HEK293T (cell line): ENCODE results near the gene NUBPL.
A peak's percentile ranks its signal among the peaks of the same experiment; 100 is the strongest.

Experiments
- CTCF ChIA-PET: fragments of 350-600 bp; formaldehyde crosslinking; extraction: SDS; loops from one replicate; lab custom pipeline; 2021; ENCODE audit warnings: antibody characterized with exemption, inconsistent platforms; lab: Yijun Ruan, JAX
- POLR2A ChIA-PET: fragments of 350-600 bp; formaldehyde crosslinking; extraction: SDS; loops from one replicate; lab custom pipeline; 2020; ENCODE audit warnings: antibody characterized with exemption, inconsistent platforms; lab: Yijun Ruan, JAX
- DNase-seq: peaks from one replicate; pipeline ENCODE4 v3.0.0; 2012; ENCODE audit warnings: mixed read lengths; ENCODE audit errors: extremely low spot score
- ARNT ChIP-seq: fragments of 450-650 bp; IDR thresholded peaks from 2 replicates; pipeline ENCODE4 v1.6.1; 2017; ENCODE audit warnings: mild to moderate bottlenecking
- BHLHE40 ChIP-seq: fragments of 450-650 bp; IDR thresholded peaks from 2 replicates; pipeline ENCODE4 v1.6.1; 2016; ENCODE audit warnings: mild to moderate bottlenecking, moderate library complexity, borderline replicate concordance
- CTBP1 ChIP-seq: fragments of 450-650 bp; IDR thresholded peaks from 2 replicates; pipeline ENCODE4 v1.6.1; 2016; ENCODE audit warnings: borderline replicate concordance
- ELF4 ChIP-seq: fragments of 450-650 bp; IDR thresholded peaks from 2 replicates; pipeline ENCODE4 v1.6.1; 2017; ENCODE audit warnings: antibody characterized with exemption
- FOXA1 ChIP-seq: fragments of 450-650 bp; IDR thresholded peaks from 2 replicates; pipeline ENCODE4 v1.6.1; 2016; ENCODE audit warnings: mild to moderate bottlenecking
- FOXK2 ChIP-seq: fragments of 450-650 bp; IDR thresholded peaks from 2 replicates; pipeline ENCODE4 v1.6.1; 2016; ENCODE audit warnings: mild to moderate bottlenecking
- FOXM1 ChIP-seq: fragments of 450-650 bp; IDR thresholded peaks from 2 replicates; pipeline ENCODE4 v1.6.1; 2017; ENCODE audit warnings: mild to moderate bottlenecking, borderline replicate concordance
- HDGF ChIP-seq: fragments of 450-650 bp; IDR thresholded peaks from 2 replicates; pipeline ENCODE4 v1.6.1; 2017; ENCODE audit warnings: antibody characterized with exemption, borderline replicate concordance
- L3MBTL2 ChIP-seq: fragments of 450-650 bp; conservative IDR thresholded peaks from 2 replicates; pipeline ENCODE4 v1.6.1; 2016; ENCODE audit warnings: mild to moderate bottlenecking
- LEF1 ChIP-seq: fragments of 450-650 bp; IDR thresholded peaks from 2 replicates; pipeline ENCODE4 v1.6.1; 2017; ENCODE audit warnings: mild to moderate bottlenecking, borderline replicate concordance
- NFRKB ChIP-seq: fragments of 450-650 bp; IDR thresholded peaks from 2 replicates; pipeline ENCODE4 v1.6.1; 2016; ENCODE audit warnings: mild to moderate bottlenecking, moderate library complexity
- SP1 ChIP-seq: fragments of 450-650 bp; IDR thresholded peaks from 2 replicates; pipeline ENCODE4 v1.6.1; 2017
- SUZ12 ChIP-seq: fragments of 450-650 bp; IDR thresholded peaks from 2 replicates; pipeline ENCODE4 v1.6.1; 2016; ENCODE audit warnings: mild to moderate bottlenecking
- TARDBP ChIP-seq: fragments of 450-650 bp; IDR thresholded peaks from 2 replicates; pipeline ENCODE4 v1.6.1; 2016
- ZNF384 ChIP-seq: fragments of 450-650 bp; IDR thresholded peaks from 2 replicates; pipeline ENCODE4 v1.6.1; 2016
- TF ChIP-seq, protein P1 (sequence below): fragments of 450-650 bp; IDR thresholded peaks from 2 replicates; pipeline ENCODE4 v1.6.1; 2016

NUBPL gene

DNA sequence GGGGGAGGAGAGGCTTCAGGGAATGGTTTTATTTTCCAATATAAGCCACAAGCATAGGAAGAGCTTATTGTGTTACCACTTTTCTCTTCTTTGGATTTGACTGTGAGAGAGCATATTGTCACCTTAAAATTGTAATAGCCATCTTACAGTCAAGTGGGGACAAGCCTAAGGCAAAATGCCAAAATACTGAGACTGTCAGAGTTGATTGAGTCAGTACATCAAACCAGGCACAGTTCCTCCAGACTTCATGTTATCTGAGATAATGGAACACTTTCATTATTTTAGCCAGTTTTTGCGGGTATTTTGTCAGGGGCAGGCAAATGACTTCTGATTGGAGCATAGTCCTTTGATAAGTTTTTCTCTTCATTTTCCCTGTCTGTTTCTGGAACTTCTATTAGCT is 19.5 kb upstream of the NUBPL start:
- POLR2A ChIA-PET, result no interaction called here
- CTCF ChIA-PET, result interaction anchor here (0.5 kb wide), 1 partner anchor 32 kb away, joined by 4 read pairs; no protein-coding TSS in a partner anchor
- DNase-seq, result no peak
- TF ChIP-seq FOXA1 (no peak), SUZ12 (no peak), LEF1 (no peak), ARNT (no peak), FOXM1 (no peak), NFRKB (no peak), BHLHE40 (no peak), ZNF384 (no peak), SP1 (no peak)

DNA sequence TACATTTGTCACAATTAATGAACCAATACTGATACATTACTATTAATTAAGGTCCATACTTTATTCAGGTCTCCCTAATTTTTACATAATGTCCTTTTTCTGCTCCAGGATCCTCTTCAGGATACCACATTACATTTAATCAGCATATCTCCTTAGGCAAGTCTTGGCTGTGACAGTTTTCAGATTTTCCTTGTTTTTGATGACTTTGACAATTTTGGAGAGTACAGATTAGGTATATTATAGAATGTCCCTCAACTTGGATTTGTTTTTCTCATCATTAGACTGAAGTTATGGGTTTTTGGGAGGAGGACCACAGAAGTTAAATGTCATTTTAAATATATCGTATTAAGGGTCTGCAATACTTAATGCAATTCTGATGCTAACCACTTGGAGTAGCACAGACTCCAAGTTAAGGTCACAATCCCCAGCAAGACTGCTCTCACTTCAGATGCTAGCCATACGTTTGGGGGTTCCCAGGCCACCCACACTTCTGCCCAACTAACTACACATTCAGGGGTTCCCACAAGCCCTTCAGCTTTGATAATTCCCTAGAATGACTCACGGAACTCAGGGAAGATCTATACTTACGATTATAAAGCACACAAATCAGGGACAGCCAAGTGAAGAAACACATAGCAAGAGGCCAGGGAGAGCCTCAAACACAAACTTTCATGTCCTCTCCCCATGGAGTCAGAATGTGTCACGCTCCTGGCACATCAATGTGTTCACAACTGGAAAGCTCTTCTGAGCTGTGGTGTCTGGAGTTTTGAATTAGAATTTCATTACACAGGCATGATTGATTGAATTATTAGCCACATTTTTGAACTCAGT is 17.0 kb upstream of the NUBPL start:
- peak; percentile 22 for DNase-seq
- CTCF ChIA-PET, result no interaction called here
- POLR2A ChIA-PET, result no interaction called here
- no peak for TF ChIP-seq FOXA1

DNA sequence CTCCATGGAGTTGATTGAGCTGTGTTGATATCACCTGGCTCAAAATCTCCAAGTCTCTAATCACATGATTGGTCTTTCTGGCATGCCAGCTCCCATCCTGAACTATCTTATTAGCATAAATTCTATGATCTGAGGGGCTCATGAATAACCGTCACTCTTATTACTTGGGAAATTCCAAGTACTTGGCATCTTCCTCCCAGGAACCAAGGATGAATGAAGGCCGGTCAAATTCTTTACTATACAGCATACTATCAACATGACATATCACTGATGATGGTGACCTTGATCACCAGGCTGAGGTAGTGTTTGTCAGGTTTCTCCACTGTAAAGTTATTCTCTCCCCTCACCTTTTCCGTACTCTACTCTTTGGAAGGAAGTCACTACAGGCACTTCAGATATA is 16.4 kb upstream of the NUBPL start:
- POLR2A ChIA-PET, result no interaction called here
- CTCF ChIA-PET, result no interaction called here

DNA sequence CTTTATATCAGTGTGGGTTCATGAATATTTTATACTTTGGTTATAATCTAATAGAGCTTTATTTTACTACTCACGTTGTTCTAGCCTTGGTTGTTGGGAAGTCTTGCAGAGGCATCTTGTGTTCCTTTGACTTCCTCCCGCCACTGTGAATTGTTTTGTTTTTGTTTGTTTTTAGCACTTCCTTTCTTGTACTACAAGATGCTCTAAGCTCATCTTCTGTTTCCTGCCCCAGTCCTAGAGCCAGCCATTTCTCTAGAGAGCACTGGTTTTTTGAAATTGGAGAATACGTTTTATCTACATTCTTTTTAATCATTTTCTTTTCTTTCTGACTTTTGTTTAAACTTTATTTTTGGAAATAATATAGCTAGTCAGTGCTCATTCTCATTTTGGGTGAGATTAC is 15.9 kb upstream of the NUBPL start:
- TF ChIP-seq NFRKB (no peak), SP1 (no peak), CTBP1 (no peak), SUZ12 (no peak), LEF1 (no peak), HDGF (no peak), L3MBTL2 (no peak), FOXK2 (no peak), ZNF384 (no peak)
- TF ChIP-seq, protein P1, sequence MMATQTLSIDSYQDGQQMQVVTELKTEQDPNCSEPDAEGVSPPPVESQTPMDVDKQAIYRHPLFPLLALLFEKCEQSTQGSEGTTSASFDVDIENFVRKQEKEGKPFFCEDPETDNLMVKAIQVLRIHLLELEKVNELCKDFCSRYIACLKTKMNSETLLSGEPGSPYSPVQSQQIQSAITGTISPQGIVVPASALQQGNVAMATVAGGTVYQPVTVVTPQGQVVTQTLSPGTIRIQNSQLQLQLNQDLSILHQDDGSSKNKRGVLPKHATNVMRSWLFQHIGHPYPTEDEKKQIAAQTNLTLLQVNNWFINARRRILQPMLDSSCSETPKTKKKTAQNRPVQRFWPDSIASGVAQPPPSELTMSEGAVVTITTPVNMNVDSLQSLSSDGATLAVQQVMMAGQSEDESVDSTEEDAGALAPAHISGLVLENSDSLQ, result no peak
- no peak for DNase-seq
- CTCF ChIA-PET, result no interaction called here
- POLR2A ChIA-PET, result no interaction called here

More for the DNA sequence above, 16.4 kb upstream of the NUBPL start:
- DNase-seq, result no peak
- TF ChIP-seq LEF1, result no peak

DNA sequence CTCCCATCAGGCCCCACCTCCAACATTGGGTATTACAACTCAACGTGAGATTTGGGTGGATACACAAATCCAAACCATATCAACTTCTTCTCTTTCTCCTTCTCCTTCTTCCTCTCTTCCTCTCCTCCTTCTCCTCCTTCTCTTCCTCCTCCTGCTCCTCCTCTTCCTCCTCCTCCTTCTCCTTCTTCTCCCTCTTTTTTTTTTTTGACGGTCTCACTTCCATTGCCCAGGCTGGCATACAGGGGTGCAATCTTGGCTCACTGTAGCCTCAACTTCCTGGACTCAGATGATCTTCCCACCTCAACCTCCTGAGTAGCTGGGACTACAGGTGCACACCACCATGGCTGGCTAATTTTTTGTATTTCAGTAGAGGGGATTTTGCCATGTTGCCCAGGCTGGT is 11.4 kb upstream of the NUBPL start:
- no peak for DNase-seq
- no peak for TF ChIP-seq FOXA1
- TF ChIP-seq NFRKB, result no peak
- TF ChIP-seq HDGF, result no peak
- TF ChIP-seq LEF1, result no peak
- TF ChIP-seq L3MBTL2, result no peak
- no peak for TF ChIP-seq TARDBP
- TF ChIP-seq FOXK2, result no peak
- TF ChIP-seq ARNT, result no peak
- TF ChIP-seq ZNF384, result no peak
- TF ChIP-seq SUZ12, result no peak
- ChIA-PET CTCF (no interaction called here), POLR2A (no interaction called here)

DNA sequence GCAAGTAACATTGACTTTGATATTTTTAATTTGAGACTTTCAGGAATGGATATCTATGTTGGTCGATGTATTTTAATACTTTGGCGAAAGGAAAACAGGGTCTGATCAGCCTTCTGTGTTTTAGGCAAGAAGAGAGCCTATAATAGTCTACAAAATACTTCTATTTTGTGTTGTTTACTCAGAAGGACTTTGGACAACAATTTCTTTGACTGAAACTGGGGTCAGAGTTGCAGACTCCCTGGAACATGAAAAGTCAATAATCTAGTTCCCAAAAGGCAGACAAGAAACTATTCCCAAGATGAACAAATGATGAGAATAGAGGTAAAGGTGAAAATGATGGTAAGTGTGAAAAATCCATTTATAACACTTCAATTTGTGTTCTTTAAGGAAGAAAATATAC is 10.6 kb upstream of the NUBPL start:
- TF ChIP-seq ZNF384, result no peak
- TF ChIP-seq L3MBTL2, result no peak
- TF ChIP-seq TARDBP, result no peak
- TF ChIP-seq, protein P1, result no peak
- TF ChIP-seq BHLHE40, result no peak
- no peak for TF ChIP-seq FOXM1
- TF ChIP-seq SP1, result no peak
- TF ChIP-seq ARNT, result no peak
- no peak for TF ChIP-seq NFRKB
- no peak for TF ChIP-seq SUZ12
- TF ChIP-seq FOXA1, result no peak
- TF ChIP-seq HDGF, result no peak
- POLR2A ChIA-PET, result no interaction called here
- DNase-seq, result no peak
- CTCF ChIA-PET, result no interaction called here

DNA sequence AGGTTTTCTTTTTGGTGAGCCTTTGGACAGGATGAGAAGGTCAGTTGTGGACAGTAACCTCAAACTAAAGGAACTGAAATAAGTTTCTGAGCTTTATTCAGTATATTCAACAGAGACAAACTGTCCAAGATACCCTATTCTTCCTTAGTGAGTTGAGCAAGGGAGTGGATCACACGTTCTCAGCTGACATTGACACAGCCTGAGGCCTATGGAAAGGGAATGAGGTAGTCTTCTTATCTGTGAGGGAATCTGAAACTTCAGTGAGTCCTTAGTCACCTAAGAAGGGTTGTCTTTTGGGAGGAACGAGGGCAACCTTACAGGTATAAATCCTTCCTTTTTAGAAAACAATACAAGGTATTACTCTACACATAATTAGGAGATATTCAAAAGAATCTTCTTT is 5.0 kb upstream of the NUBPL start:
- TF ChIP-seq ZNF384 (no peak), BHLHE40 (no peak), TARDBP (no peak), NFRKB (no peak), HDGF (no peak), FOXM1 (no peak), FOXK2 (no peak), SUZ12 (no peak), ARNT (no peak), ELF4 (no peak), CTBP1 (no peak), SP1 (no peak), L3MBTL2 (no peak), LEF1 (no peak), FOXA1 (no peak)
- TF ChIP-seq, protein P1, result no peak
- DNase-seq, result no peak
- POLR2A ChIA-PET, result no interaction called here
- CTCF ChIA-PET, result no interaction called here
